Adrenal gland (tissue), 12 donors: ENCODE results near the gene ABLIM1. TPM values are rescaled to one million over a fixed set of nuclear protein-coding genes. Genes with fewer than 3 reads are reported as not detected.

ENCODE experiments used
- DNase-seq, 7 donors: peaks; one replicate each; pipeline ENCODE4 v3.0.0-alpha.2; 2019 to 2020
- H3K27ac ChIP-seq, 5 donors: fragments of 200-600 bp; sonication (generic) in 4 of 5; 1 replicate in 3 of 5; 2 replicates in 2 of 5; pipeline versions ENCODE4 v1.5.1 to v1.8.0; 2016 to 2020; ENCODE audit warnings: mild to moderate bottlenecking in 1 of 5
- H3K27me3 ChIP-seq: fragments of 200-600 bp; 2 replicates; pipeline ENCODE4 v1.8.0; 2021
- H3K36me3 ChIP-seq, 2 donors: fragments of 200-600 bp; replicated peaks in 1 of 2; 1 replicate in 1 of 2; 2 replicates in 1 of 2; pipeline versions ENCODE4 v1.5.1 to v1.8.0; 2018 to 2022
- H3K4me1 ChIP-seq, 2 donors: fragments of 200-600 bp; replicated peaks in 1 of 2; 1 replicate in 1 of 2; 2 replicates in 1 of 2; pipeline versions ENCODE4 v1.5.1 to v1.8.0; 2018 to 2021
- H3K4me3 ChIP-seq, 4 donors: fragments of 200-600 bp; sonication (generic) in 3 of 4; one replicate each; pipeline ENCODE4 v1.5.1; 2016 to 2018
- H3K9me3 ChIP-seq, 3 donors: fragments of 200-600 bp; sonication (generic) in 1 of 3; replicated peaks in 1 of 3; 1 replicate in 2 of 3; 2 replicates in 1 of 3; pipeline versions ENCODE4 v1.5.1 to v1.8.0; 2016 to 2021
- POLR2A ChIP-seq, 2 donors: fragments of 450-650 bp; IDR thresholded peaks; one replicate each; pipeline ENCODE4 v1.6.1; 2017; ENCODE audit warnings: antibody characterized with exemption in 2 of 2, mild to moderate bottlenecking in 2 of 2, moderate library complexity in 1 of 2
- WGBS, 4 donors: extraction: QIAGEN DNeasy Blood & Tissue Kit in 2 of 4; methylation state at CpG; one replicate each; pipeline versions ENCODE4 v1.1.5 to v1.1.7; 2013 to 2017; 5-methylcytosine and 5-hydroxymethylcytosine counted together
- intact Hi-C, 2 donors: fragments of 100-400 bp; cut with DNase I; formaldehyde crosslinking; loops; one replicate each; pipeline versions ENCODE4 v1.14.1 to v1.15.0; 2022 to 2023
- polyA plus RNA-seq, 3 donors: library from polyadenylated mRNA; stranded (reverse); fragments of 200-250 nt in 2 of 3; fragments of 350-450 nt in 1 of 3; fragmentation: Illumina TruSeq in 1 of 3; extraction: RNeasy Lipid Tissue Mini Kit (QIAGEN cat#74804) in 1 of 3; gene quantifications; one replicate each; pipeline ENCODE4 v1.2.3, GENCODE V29; 2013 to 2014
- total RNA-seq, 9 donors: library from RNA; depleted of rRNA in 4 of 9; stranded (reverse); fragments of >200 nt in 4 of 9; fragments of 120-200 nt in 1 of 9; fragmentation: NEBNext Ultra II Directional in 1 of 9; extraction: Animal tissue kit (Norgen Biotek cat#: 25700) in 1 of 9; gene quantifications; one replicate each; pipeline versions ENCODE4 v1.1.0 to v1.2.4, GENCODE V29; 2013 to 2023
- TF ChIP-seq, protein P1 (sequence below), 6 experiments: fragments of 450-650 bp in 4 of 6; fragments of 200-600 bp in 2 of 6; sonication (generic) in 1 of 6; IDR thresholded peaks; 1 replicate in 5 of 6; 2 replicates in 1 of 6; pipeline versions ENCODE4 v1.5.1 to v1.8.0; 2016 to 2021; ENCODE audit warnings: antibody characterized with exemption in 6 of 6, mild to moderate bottlenecking in 2 of 6, moderate library complexity in 1 of 6
- donor health status: healthy with polysubstance abuse.
- donor health status: Bipolar disorder and iron deficiency.
- donor health status: DM: yes; HTN: yes; CAD: no.
- donor health status: DM: no; HTN: no; CAD: no.
- donor health status: DM: no; HTN: no; CAD: no.
- donor health status: DM: yes; HTN: yes; CAD: no.

The ABLIM1 gene
- total and polyA plus RNA-seq, 12 donors = 7.9 to 430 (median 185) TPM

DNA sequence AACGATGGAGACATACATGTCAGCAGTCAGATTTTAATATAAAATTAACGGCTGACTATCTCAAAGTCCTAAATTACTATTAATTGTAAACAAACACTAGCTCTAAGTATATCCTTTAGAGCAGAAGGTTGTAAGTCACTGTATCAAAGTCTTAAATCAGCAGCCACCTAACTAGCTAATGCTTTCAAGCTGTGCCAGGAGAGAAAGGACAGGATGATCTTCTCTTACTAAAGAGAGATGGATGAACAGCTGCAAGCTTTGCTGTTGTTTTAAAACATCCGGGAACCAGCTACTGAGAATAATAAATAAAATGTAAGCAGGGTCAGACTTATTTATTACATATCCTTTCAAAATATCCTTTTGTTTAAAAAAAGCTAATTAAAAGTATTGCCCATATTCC lies 24.0 kb upstream of the ABLIM1 start:
- Histone ChIP-seq H3K4me3 (no peak overlapping the region), H3K27ac (peak overlapping the region in 1 of 5 donors; percentile 18), H3K4me1 (peaks cover 22 to 48% of the 10 kb centered on the region in 2 donors), H3K27me3 (no peaks in the 10 kb centered on the region), H3K36me3 (no peaks in the 10 kb centered on the region), H3K9me3 (no peaks in the 10 kb centered on the region)
- TF ChIP-seq, protein P1, sequence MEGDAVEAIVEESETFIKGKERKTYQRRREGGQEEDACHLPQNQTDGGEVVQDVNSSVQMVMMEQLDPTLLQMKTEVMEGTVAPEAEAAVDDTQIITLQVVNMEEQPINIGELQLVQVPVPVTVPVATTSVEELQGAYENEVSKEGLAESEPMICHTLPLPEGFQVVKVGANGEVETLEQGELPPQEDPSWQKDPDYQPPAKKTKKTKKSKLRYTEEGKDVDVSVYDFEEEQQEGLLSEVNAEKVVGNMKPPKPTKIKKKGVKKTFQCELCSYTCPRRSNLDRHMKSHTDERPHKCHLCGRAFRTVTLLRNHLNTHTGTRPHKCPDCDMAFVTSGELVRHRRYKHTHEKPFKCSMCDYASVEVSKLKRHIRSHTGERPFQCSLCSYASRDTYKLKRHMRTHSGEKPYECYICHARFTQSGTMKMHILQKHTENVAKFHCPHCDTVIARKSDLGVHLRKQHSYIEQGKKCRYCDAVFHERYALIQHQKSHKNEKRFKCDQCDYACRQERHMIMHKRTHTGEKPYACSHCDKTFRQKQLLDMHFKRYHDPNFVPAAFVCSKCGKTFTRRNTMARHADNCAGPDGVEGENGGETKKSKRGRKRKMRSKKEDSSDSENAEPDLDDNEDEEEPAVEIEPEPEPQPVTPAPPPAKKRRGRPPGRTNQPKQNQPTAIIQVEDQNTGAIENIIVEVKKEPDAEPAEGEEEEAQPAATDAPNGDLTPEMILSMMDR (IDR thresholded peaks at IDR 0.05) = no peak
- no peak for TF ChIP-seq POLR2A (IDR thresholded peaks at IDR 0.05)
- WGBS, 4 donors = 32 to 39% (median 35%) methylated on average over 3 of the region's 3 CpGs
- no peak for DNase-seq
- intact Hi-C loops = no loop called here

DNA sequence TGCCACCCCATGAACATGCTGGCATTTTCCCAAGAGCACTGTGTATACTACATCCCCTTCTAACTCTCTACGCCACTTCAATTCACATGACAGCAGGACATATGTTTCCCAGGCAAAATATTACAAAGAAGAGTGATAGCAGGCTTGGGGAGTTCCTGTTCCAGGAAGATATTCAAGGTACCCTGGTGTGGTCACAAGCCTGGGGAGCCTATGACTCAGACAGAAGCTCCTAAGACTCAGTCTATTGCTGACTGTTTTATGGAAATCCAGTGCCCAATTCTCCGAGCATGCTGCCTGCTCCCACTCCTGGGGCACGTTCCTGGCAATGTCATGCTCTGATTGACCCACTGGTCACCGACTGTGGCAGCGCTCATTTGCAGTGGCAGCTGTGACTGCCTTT lies 23.5 kb upstream of the ABLIM1 start:
- peak in 3 of 7 donors; percentile 36 to 63 (median 40) for DNase-seq
- 66 to 80% (median 72%) methylated on average over 5 of the region's 5 CpGs for WGBS, 4 donors
- H3K4me3 ChIP-seq = no peak overlapping the region
- H3K27ac ChIP-seq = peak overlapping the region in 1 of 5 donors; percentile 18
- TF ChIP-seq, protein P1 (IDR thresholded peaks at IDR 0.05) = no peak
- no peak for TF ChIP-seq POLR2A (IDR thresholded peaks at IDR 0.05)
- intact Hi-C loops = no loop called here
- H3K27me3 ChIP-seq = no peaks in the 10 kb centered on the region
- H3K4me1 ChIP-seq = peaks cover 18 to 42% of the 10 kb centered on the region in 2 donors
- no peaks in the 10 kb centered on the region for H3K36me3 ChIP-seq
- no peaks in the 10 kb centered on the region for H3K9me3 ChIP-seq

DNA sequence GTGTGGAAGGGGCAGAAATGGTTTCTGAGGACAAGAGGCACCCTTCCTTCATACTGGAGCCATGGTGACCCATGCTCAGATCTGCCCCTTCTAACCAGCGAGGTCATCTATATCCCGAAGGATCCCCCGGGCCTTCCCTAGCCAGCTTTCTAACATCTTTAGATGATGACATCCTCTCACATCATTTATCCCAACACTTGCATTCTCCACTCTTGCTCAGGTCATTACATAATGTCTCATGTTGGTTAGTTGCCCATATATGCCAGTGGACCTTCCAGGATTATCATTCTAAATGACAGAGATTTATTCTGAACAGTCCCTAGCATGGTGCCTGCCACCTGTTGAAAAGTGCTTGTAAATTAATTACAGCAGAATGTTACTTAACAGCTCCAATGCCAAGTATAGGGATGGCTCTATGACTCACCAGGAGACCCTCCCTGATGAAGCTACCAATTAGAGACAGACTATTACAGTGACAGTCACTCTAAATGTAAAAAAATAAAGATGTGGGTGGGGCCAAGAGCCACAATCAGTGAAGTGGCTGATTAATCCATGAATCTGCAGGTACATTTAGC lies 22.6 kb upstream of the ABLIM1 start:
- DNase-seq = no peak
- Histone ChIP-seq H3K27me3 (no peaks in the 10 kb centered on the region), H3K4me1 (peaks cover 15 to 35% of the 10 kb centered on the region in 2 donors), H3K9me3 (no peaks in the 10 kb centered on the region), H3K36me3 (no peaks in the 10 kb centered on the region), H3K27ac (no peak overlapping the region), H3K4me3 (no peak overlapping the region)
- intact Hi-C loops = no loop called here
- WGBS, 4 donors = 91 to 96% (median 92%) methylated on average over 3 of the region's 3 CpGs
- TF ChIP-seq POLR2A (IDR thresholded peaks at IDR 0.05) = no peak
- TF ChIP-seq, protein P1 (IDR thresholded peaks at IDR 0.05) = no peak

DNA sequence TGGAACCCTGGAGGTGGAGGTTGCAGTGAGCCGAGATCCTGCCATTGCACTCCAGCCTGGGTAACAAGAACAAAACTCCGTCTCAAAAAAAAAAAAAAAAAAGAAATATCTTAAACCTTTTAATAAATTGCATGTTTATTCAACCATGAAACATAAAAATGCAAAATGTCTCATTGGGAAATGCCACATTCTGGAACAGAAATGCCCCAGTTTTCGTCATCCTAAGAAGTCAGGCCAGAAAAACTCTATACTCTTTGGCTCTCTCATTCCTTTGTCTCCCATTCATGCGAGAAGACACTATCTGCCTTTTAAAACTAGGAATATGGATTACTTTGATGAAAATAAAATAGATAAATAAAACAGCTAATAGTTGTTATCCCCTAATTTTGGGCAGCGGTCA lies 21.5 kb upstream of the ABLIM1 start:
- 93 to 95% (median 94%) methylated on average over 5 of the region's 5 CpGs for WGBS, 4 donors

More for the DNA sequence above, 21.5 kb upstream of the ABLIM1 start:
- Histone ChIP-seq H3K27me3 (no peaks in the 10 kb centered on the region), H3K9me3 (no peaks in the 10 kb centered on the region), H3K27ac (peak overlapping the region in 1 of 5 donors; percentile 27), H3K36me3 (no peaks in the 10 kb centered on the region), H3K4me1 (peaks cover 4 to 25% of the 10 kb centered on the region in 2 donors), H3K4me3 (no peak overlapping the region)
- intact Hi-C loops = no loop called here
- TF ChIP-seq, protein P1 (IDR thresholded peaks at IDR 0.05) = no peak
- TF ChIP-seq POLR2A (IDR thresholded peaks at IDR 0.05) = no peak
- no peak for DNase-seq
